CD4-positive, alpha-beta T cell treated with Interferon gamma for 1 hour (primary cell): Measurements from ENCODE around the gene G6PC1.
"Not testable (repeated sequence)": the region's sequence is repeated elsewhere in the genome, so short reads cannot be mapped to it uniquely, and the experiment has no call there.

ENCODE experiments used
- DNase-seq: peaks from one replicate; pipeline ENCODE4 v3.0.0-alpha.2; 2020

G6PC1 gene

GRCh38 chr17:42873932-42874695, 26.5 kb upstream of the G6PC1 start:
- DNase-seq = not testable (repeated sequence)

GRCh38 chr17:42877037-42877436, 23.6 kb upstream of the G6PC1 start:
- no peak for DNase-seq

- DNase-seq = no peak
Measured at GRCh38 chr17:42878123-42878880, 22.3 kb upstream of the G6PC1 start.

- no peak for DNase-seq
Measured at GRCh38 chr17:42878924-42879595, 21.5 kb upstream of the G6PC1 start.

- DNase-seq = no peak
Measured at GRCh38 chr17:42879596-42879985, 21.0 kb upstream of the G6PC1 start.

- no peak for DNase-seq
Measured at GRCh38 chr17:42880776-42881310, 19.8 kb upstream of the G6PC1 start.

- DNase-seq = not testable (repeated sequence)
Measured at GRCh38 chr17:42881706-42882105, 18.9 kb upstream of the G6PC1 start.

- DNase-seq = no peak
Measured at GRCh38 chr17:42882166-42882565, 18.4 kb upstream of the G6PC1 start.

- DNase-seq = no peak
Measured at GRCh38 chr17:42883802-42884558, 16.6 kb upstream of the G6PC1 start.

- DNase-seq = not testable (repeated sequence)
Measured at GRCh38 chr17:42885806-42886205, 14.8 kb upstream of the G6PC1 start.

- no peak for DNase-seq
Measured at GRCh38 chr17:42886283-42887176, 14.1 kb upstream of the G6PC1 start.

GRCh38 chr17:42889809-42890208, 10.8 kb upstream of the G6PC1 start:
- DNase-seq = no peak

- no peak for DNase-seq
Measured at GRCh38 chr17:42891539-42892152, 9.0 kb upstream of the G6PC1 start.

- DNase-seq = no peak
Measured at GRCh38 chr17:42893359-42893758, 7.2 kb upstream of the G6PC1 start.

- no peak for DNase-seq
Measured at GRCh38 chr17:42894283-42895184, 6.1 kb upstream of the G6PC1 start.

- DNase-seq = no peak
Measured at GRCh38 chr17:42895185-42895555, 5.4 kb upstream of the G6PC1 start.

GRCh38 chr17:42898147-42898811, 2.3 kb upstream of the G6PC1 start:
- DNase-seq = no peak

- not testable (repeated sequence) for DNase-seq
Measured at GRCh38 chr17:42899981-42900380, 618 bp upstream of the G6PC1 start.

GRCh38 chr17:42901535-42902229, 1.1 kb downstream of the G6PC1 start:
- DNase-seq = no peak
